HepG2 (cell line): ENCODE results near the gene NUDT6. TPM values are rescaled to one million over a fixed set of nuclear protein-coding genes. Genes with fewer than 3 reads are reported as not detected.

Experiments
- ARID2 ChIP-seq: sonication (generic); formaldehyde crosslinking; IDR thresholded peaks from 2 replicates; pipeline ENCODE4 v1.8.1; 2022; ENCODE audit warnings: mild to moderate bottlenecking, missing genetic modification reagents, borderline replicate concordance
- ARNT2 ChIP-seq: sonication (generic); formaldehyde crosslinking; IDR thresholded peaks from 2 replicates; pipeline ENCODE4 v1.8.0; 2022; ENCODE audit warnings: mild to moderate bottlenecking, low read depth, missing genetic modification reagents, moderate library complexity
- DPF2 ChIP-seq: sonication (generic); formaldehyde crosslinking; IDR thresholded peaks from 2 replicates; pipeline ENCODE4 v1.4.0; 2020; ENCODE audit warnings: mild to moderate bottlenecking, low read depth, missing genetic modification reagents, borderline replicate concordance
- E2F5 ChIP-seq: sonication (generic); formaldehyde crosslinking; conservative IDR thresholded peaks from 2 replicates; pipeline ENCODE4 v1.4.0; 2020; ENCODE audit warnings: missing genetic modification reagents
- FOSL2 ChIP-seq: sonication (generic); formaldehyde crosslinking; IDR thresholded peaks from 2 replicates; pipeline ENCODE4 v1.4.0; 2020; ENCODE audit warnings: missing genetic modification reagents
- FOXM1 ChIP-seq: sonication (generic); formaldehyde crosslinking; IDR thresholded peaks from 2 replicates; pipeline ENCODE4 v1.5.0; 2020; ENCODE audit warnings: missing genetic modification reagents
- GATA4 ChIP-seq: sonication (generic); IDR thresholded peaks from 2 replicates; pipeline ENCODE4 v1.6.1; 2016; ENCODE audit warnings: antibody characterized with exemption, low read depth, borderline replicate concordance
- HNF1B ChIP-seq: sonication (generic); formaldehyde crosslinking; IDR thresholded peaks from 2 replicates; pipeline ENCODE4 v1.5.1; 2020; ENCODE audit warnings: mild to moderate bottlenecking, moderate library complexity, missing genetic modification reagents
- HNF4A ChIP-seq: sonication (generic); formaldehyde crosslinking; IDR thresholded peaks from 2 replicates; pipeline ENCODE4 v1.4.0; 2020; ENCODE audit warnings: missing genetic modification reagents
- HOXA7 ChIP-seq: sonication (generic); formaldehyde crosslinking; IDR thresholded peaks from 2 replicates; pipeline ENCODE4 v1.8.1; 2022; ENCODE audit warnings: mild to moderate bottlenecking, missing genetic modification reagents, moderate library complexity
- KAT7 ChIP-seq: IDR thresholded peaks from 2 replicates; pipeline ENCODE4 v1.6.1; 2018; ENCODE audit warnings: borderline replicate concordance, missing compliant biosample characterization
- MEF2D ChIP-seq: sonication (generic); formaldehyde crosslinking; IDR thresholded peaks from 2 replicates; pipeline ENCODE4 v1.5.1; 2020; ENCODE audit warnings: mild to moderate bottlenecking, missing genetic modification reagents
- MIER2 ChIP-seq: IDR thresholded peaks from 2 replicates; pipeline ENCODE4 v1.6.1; 2016; ENCODE audit warnings: missing biosample characterization, missing genetic modification reagents
- SNAPC2 ChIP-seq: sonication (generic); formaldehyde crosslinking; IDR thresholded peaks from 2 replicates; pipeline ENCODE4 v1.8.1; 2022; ENCODE audit warnings: mild to moderate bottlenecking, missing genetic modification reagents
- TOE1 ChIP-seq: sonication (generic); formaldehyde crosslinking; IDR thresholded peaks from 2 replicates; pipeline ENCODE4 v1.4.0; 2020; ENCODE audit warnings: mild to moderate bottlenecking, missing genetic modification reagents
- ZMYM4 ChIP-seq: sonication (generic); formaldehyde crosslinking; IDR thresholded peaks from 2 replicates; pipeline ENCODE4 v1.8.1; 2023; ENCODE audit warnings: mild to moderate bottlenecking, missing genetic modification reagents
- ZNF33A ChIP-seq: sonication (generic); formaldehyde crosslinking; IDR thresholded peaks from 2 replicates; pipeline ENCODE4 v1.5.1; 2020; ENCODE audit warnings: missing genetic modification reagents, mild to moderate bottlenecking, moderate library complexity, borderline replicate concordance
- ZNF607 ChIP-seq: sonication (generic); formaldehyde crosslinking; IDR thresholded peaks from 2 replicates; pipeline ENCODE4 v1.5.1; 2020; ENCODE audit warnings: missing genetic modification reagents, mild to moderate bottlenecking, borderline replicate concordance
- ZNF724P ChIP-seq: sonication (generic); formaldehyde crosslinking; IDR thresholded peaks from 2 replicates; pipeline ENCODE4 v1.8.0; 2022; ENCODE audit warnings: missing genetic modification reagents, borderline replicate concordance
- ZNF770 ChIP-seq: sonication (generic); formaldehyde crosslinking; IDR thresholded peaks from 2 replicates; pipeline ENCODE4 v1.5.0; 2020; ENCODE audit warnings: mild to moderate bottlenecking, missing genetic modification reagents
- ZNF792 ChIP-seq: IDR thresholded peaks from 2 replicates; pipeline ENCODE4 v1.6.1; 2016
- ZNF816 ChIP-seq: sonication (generic); formaldehyde crosslinking; IDR thresholded peaks from 2 replicates; pipeline ENCODE4 v1.8.0; 2022; ENCODE audit warnings: missing genetic modification reagents, mild to moderate bottlenecking, borderline replicate concordance
- polyA plus RNA-seq, 8 experiments: library from polyadenylated mRNA; depleted of rRNA in 3 of 8; stranded (reverse) in 7 of 8; unstranded in 1 of 8; fragments of >200 nt; fragmentation: Illumina TruSeq in 4 of 8; extraction: Trizol in 4 of 8; gene quantifications; 2 replicates each; pipeline versions ENCODE4 v1.2.1 to v1.2.3, GENCODE V29; 2011 to 2016; ENCODE audit warnings: low read depth in 4 of 8, missing spikeins in 1 of 8, mixed read lengths in 1 of 8; ENCODE audit not compliant: insufficient read depth in 1 of 8
- total RNA-seq, 5 experiments: library from RNA; depleted of rRNA; stranded (reverse); fragments of >200 nt; fragmentation: Illumina TruSeq; extraction: Trizol; gene quantifications; 2 replicates each; pipeline ENCODE4 v1.2.3, GENCODE V29; 2016; ENCODE audit warnings: low read depth in 1 of 5
- TF ChIP-seq, protein P1 (sequence below): sonication (generic); formaldehyde crosslinking; IDR thresholded peaks from 2 replicates; pipeline ENCODE4 v1.4.0; 2020; ENCODE audit warnings: missing genetic modification reagents, borderline replicate concordance
- TF ChIP-seq, protein P2 (sequence below): sonication (generic); formaldehyde crosslinking; IDR thresholded peaks from 2 replicates; pipeline ENCODE4 v1.8.1; 2023; ENCODE audit warnings: mild to moderate bottlenecking, missing genetic modification reagents

Gene NUDT6
- total and polyA plus RNA-seq, 2 of the 13 experiments (the other 11 are each of a cell fraction or from before 2014, with no cell fraction given), result 4.8 to 8.3 TPM

- TF ChIP-seq SNAPC2 (CRISPR knock-in tag) (peak; percentile 58; the same call in 1 of the 2 replicates), TOE1 (CRISPR knock-in tag) (0 out of 2 replicates have a peak, but pooled peaks have one; percentile 38), ZNF770 (peak; percentile 19; the same call in 1 of the 2 replicates), E2F5 (CRISPR knock-in tag) (0 out of 2 replicates have a peak, but pooled peaks have one; percentile 39), ZNF724P (CRISPR knock-in tag) (0 out of 2 replicates have a peak, but pooled peaks have one; percentile 2), HNF1B (peak; percentile 45; the same call in 1 of the 2 replicates), ZNF607 (CRISPR knock-in tag) (no peak), FOSL2 (CRISPR knock-in tag) (no peak; the same call in 1 of the 2 replicates), ARID2 (CRISPR knock-in tag) (no peak), ARNT2 (CRISPR knock-in tag) (no peak), DPF2 (CRISPR knock-in tag) (no peak), ZNF816 (CRISPR knock-in tag) (no peak; the same call in 1 of the 2 replicates), HNF4A (CRISPR knock-in tag) (no peak; the same call in 1 of the 2 replicates), MEF2D (CRISPR knock-in tag) (no peak), FOXM1 (CRISPR knock-in tag) (no peak), KAT7 (CRISPR knock-in tag) (peak; percentile 39; the same call in 1 of the 2 replicates), ZMYM4 (CRISPR knock-in tag) (peak; percentile 66), ZNF792 (CRISPR knock-in tag) (peak; percentile 54), ZNF33A (CRISPR knock-in tag) (no peak), MIER2 (CRISPR knock-in tag) (0 out of 2 replicates have a peak, but pooled peaks have one; percentile 23), GATA4 (0 out of 2 replicates have a peak, but pooled peaks have one; percentile 27), HOXA7 (CRISPR knock-in tag) (no peak)
- TF ChIP-seq, protein P1, sequence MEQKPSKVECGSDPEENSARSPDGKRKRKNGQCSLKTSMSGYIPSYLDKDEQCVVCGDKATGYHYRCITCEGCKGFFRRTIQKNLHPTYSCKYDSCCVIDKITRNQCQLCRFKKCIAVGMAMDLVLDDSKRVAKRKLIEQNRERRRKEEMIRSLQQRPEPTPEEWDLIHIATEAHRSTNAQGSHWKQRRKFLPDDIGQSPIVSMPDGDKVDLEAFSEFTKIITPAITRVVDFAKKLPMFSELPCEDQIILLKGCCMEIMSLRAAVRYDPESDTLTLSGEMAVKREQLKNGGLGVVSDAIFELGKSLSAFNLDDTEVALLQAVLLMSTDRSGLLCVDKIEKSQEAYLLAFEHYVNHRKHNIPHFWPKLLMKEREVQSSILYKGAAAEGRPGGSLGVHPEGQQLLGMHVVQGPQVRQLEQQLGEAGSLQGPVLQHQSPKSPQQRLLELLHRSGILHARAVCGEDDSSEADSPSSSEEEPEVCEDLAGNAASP (CRISPR knock-in tag), result peak; percentile 10
- TF ChIP-seq, protein P2, sequence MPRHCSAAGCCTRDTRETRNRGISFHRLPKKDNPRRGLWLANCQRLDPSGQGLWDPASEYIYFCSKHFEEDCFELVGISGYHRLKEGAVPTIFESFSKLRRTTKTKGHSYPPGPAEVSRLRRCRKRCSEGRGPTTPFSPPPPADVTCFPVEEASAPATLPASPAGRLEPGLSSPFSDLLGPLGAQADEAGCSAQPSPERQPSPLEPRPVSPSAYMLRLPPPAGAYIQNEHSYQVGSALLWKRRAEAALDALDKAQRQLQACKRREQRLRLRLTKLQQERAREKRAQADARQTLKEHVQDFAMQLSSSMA (CRISPR knock-in tag), result peak; percentile 50; the same call in 1 of the 2 replicates
Measured at GRCh38 chr4:122922877-122923511, 597 bp upstream of the NUDT6 start (continued).
